Measurements from ENCODE around the gene GET3.

- TF ChIP-seq CTCF (IDR thresholded peaks at IDR 0.05; ENCODE audit: low read depth, low read length, poor library complexity, severe bottlenecking) (no peak), EZH2phosphoT487 (IDR thresholded peaks at IDR 0.05; ENCODE audit: borderline replicate concordance, low read length) (no peak)
These were observed 34.3 kb upstream of the GET3 start for GRCh38 chr19:12703046-12703445.

Measured in DOHH2 (cell line).